K562 (cell line): ENCODE results near the gene DOP1A. TPM values are rescaled to one million over a fixed set of nuclear protein-coding genes. Genes with fewer than 3 reads are reported as not detected.

Experiments used
- ATAC-seq: fragments of 200-7000 bp; cut with Tn5 transposase; 3 replicates; pipeline ENCODE4 v1.9.1; 2020; ENCODE audit warnings: moderate library complexity
- BruUV-seq: library from RNA; stranded (reverse); fragments of 400-500 nt; replicated peaks from 2 replicates; lab custom pipeline; 2021; lab: Mats Ljungman, UMichigan
- CTCF ChIA-PET: fragments of 300-600 bp; formaldehyde crosslinking; extraction: SDS; loops from one replicate; lab custom pipeline; 2021; ENCODE audit warnings: low intra/inter-chr PET ratio; lab: Yijun Ruan, JAX
- POLR2A ChIA-PET: fragments of 300-600, 350-650 bp; sonication (Branson Sonifier 250); formaldehyde crosslinking; extraction: SDS; loops from one replicate; lab custom pipeline; 2021; ENCODE audit warnings: antibody characterized with exemption, inconsistent platforms; lab: Yijun Ruan, JAX
- DNase-seq, 4 experiments: peaks; one replicate each; pipeline versions ENCODE4 v3.0.0 to v3.0.0-alpha.2; 2011 to 2018; ENCODE audit warnings: low spot score in 3 of 4, mixed read lengths in 3 of 4; ENCODE audit errors: extremely low read depth in 1 of 4
- FAIRE-seq: peaks from 2 replicates; lab custom pipeline; 2011; peaks lifted over from hg19 to GRCh38; lab: Jason Lieb, UNC
- H2AFZ ChIP-seq: 2 replicates; pipeline ENCODE4 v1.6.0; 2011; ENCODE audit warnings: low read depth, low read length, control low read depth, inconsistent platforms
- H3K27ac ChIP-seq: fragments of 200-600 bp; 3 replicates; pipeline ENCODE4 v1.8.0; 2011; ENCODE audit warnings: low read depth, mild to moderate bottlenecking, control low read depth, inconsistent platforms, low read length, moderate library complexity, mixed read lengths; ENCODE audit errors: extremely low read depth
- H3K27me3 ChIP-seq, 2 experiments: fragments of 300-600 bp in 1 of 2; 2 replicates in 1 of 2; 3 replicates in 1 of 2; pipeline versions ENCODE4 v1.6.0 to v1.8.0; 2011; ENCODE audit warnings: inconsistent platforms in 2 of 2, low read length in 2 of 2, mild to moderate bottlenecking in 1 of 2, mixed read lengths in 1 of 2, moderate library complexity in 1 of 2; ENCODE audit not compliant: control insufficient read depth in 2 of 2, insufficient read depth in 2 of 2
- H3K36me3 ChIP-seq: fragments of 300-600 bp; 3 replicates; pipeline ENCODE4 v1.8.0; 2011; ENCODE audit warnings: mild to moderate bottlenecking, low read length, inconsistent platforms; ENCODE audit not compliant: control insufficient read depth, insufficient read depth
- H3K4me1 ChIP-seq, 2 experiments: fragments of 200-600 bp in 1 of 2; replicated peaks in 1 of 2; 2 replicates in 1 of 2; 3 replicates in 1 of 2; pipeline versions ENCODE4 v1.5.1 to v1.8.0; 2011; ENCODE audit warnings: inconsistent platforms in 2 of 2, low read length in 2 of 2, mild to moderate bottlenecking in 1 of 2, mixed read lengths in 1 of 2, moderate library complexity in 1 of 2; ENCODE audit not compliant: control insufficient read depth in 2 of 2, insufficient read depth in 2 of 2
- H3K4me2 ChIP-seq: 2 replicates; pipeline ENCODE4 v1.6.1; 2011; ENCODE audit warnings: low read length, control low read depth, inconsistent platforms, mixed read lengths; ENCODE audit not compliant: insufficient read depth
- H3K4me3 ChIP-seq: fragments of 200-600 bp; sonication (generic), shearing (Covaris generic); 2 replicates; pipeline ENCODE4 v1.5.1; 2016; ENCODE audit warnings: control low read depth, inconsistent platforms
- H3K79me2 ChIP-seq: fragments of 200-600 bp; 3 replicates; pipeline ENCODE4 v1.8.0; 2011; ENCODE audit warnings: low read length, inconsistent platforms; ENCODE audit not compliant: control insufficient read depth, insufficient read depth
- H3K9ac ChIP-seq, 2 experiments: 2 replicates each; pipeline versions ENCODE4 v1.6.0 to v1.6.1; 2011; ENCODE audit warnings: low read depth in 2 of 2, low read length in 2 of 2, control low read depth in 1 of 2, inconsistent platforms in 1 of 2, mild to moderate bottlenecking in 1 of 2, mixed read lengths in 1 of 2; ENCODE audit not compliant: insufficient read depth in 1 of 2
- H3K9me1 ChIP-seq: one replicate; pipeline ENCODE4 v1.6.0; 2011; ENCODE audit warnings: inconsistent platforms, mild to moderate bottlenecking, low read length, moderate library complexity; ENCODE audit not compliant: control insufficient read depth, insufficient read depth
- H3K9me3 ChIP-seq: replicated peaks from 2 replicates; pipeline ENCODE4 v1.5.1; 2011; ENCODE audit warnings: low read depth, low read length, inconsistent platforms; ENCODE audit not compliant: control insufficient read depth, insufficient read depth
- H4K20me1 ChIP-seq: replicated peaks from 2 replicates; pipeline ENCODE4 v1.6.1; 2011; ENCODE audit warnings: low read length, inconsistent platforms, mixed read lengths; ENCODE audit not compliant: control insufficient read depth, insufficient read depth
- CTCF ChIP-seq, 3 experiments: IDR thresholded peaks in 2 of 3; conservative IDR thresholded peaks in 1 of 3; 2 replicates each; pipeline ENCODE4 v1.5.1; 2011 to 2012; ENCODE audit warnings: low read length in 3 of 3, mild to moderate bottlenecking in 3 of 3, control low read depth in 2 of 3, improper control_type of control experiment in 1 of 3, inconsistent platforms in 1 of 3, low read depth in 1 of 3, mixed read lengths in 1 of 3, moderate library complexity in 1 of 3; ENCODE audit not compliant: insufficient read depth in 2 of 3
- GABPA ChIP-seq: fragments of 200-800 bp; sonication (Bioruptor generic); conservative IDR thresholded peaks from 2 replicates; pipeline ENCODE4 v1.6.1; 2016; ENCODE audit warnings: low read depth, missing genetic modification characterization, missing compliant biosample characterization
- HNRNPLL ChIP-seq: fragments of 200-400 bp; formaldehyde crosslinking; IDR thresholded peaks from 2 replicates; pipeline ENCODE4 v1.6.1; 2017; ENCODE audit warnings: low read length, low read depth, mild to moderate bottlenecking; ENCODE audit not compliant: poor library complexity, severe bottlenecking
- MEF2A ChIP-seq: IDR thresholded peaks from 2 replicates; pipeline ENCODE4 v1.6.1; 2011; ENCODE audit warnings: low read depth, mild to moderate bottlenecking, low read length, moderate library complexity; ENCODE audit not compliant: control insufficient read depth
- NFE2 ChIP-seq: IDR thresholded peaks from 2 replicates; pipeline ENCODE4 v1.6.1; 2014; ENCODE audit warnings: antibody characterized with exemption, low read depth
- NFIC ChIP-seq: fragments of 450-650 bp; IDR thresholded peaks from 2 replicates; pipeline ENCODE4 v1.6.1; 2017; ENCODE audit warnings: mild to moderate bottlenecking, inconsistent platforms
- RAD21 ChIP-seq, 2 experiments: fragments of 250-450 bp in 1 of 2; fragments of 450-650 bp in 1 of 2; sonication (Bioruptor Pico) in 1 of 2; formaldehyde crosslinking in 1 of 2; IDR thresholded peaks in 1 of 2; conservative IDR thresholded peaks in 1 of 2; 2 replicates each; pipeline versions ENCODE4 v1.4.0 to v1.8.0; 2020 to 2022; ENCODE audit warnings: mild to moderate bottlenecking in 2 of 2, moderate library complexity in 1 of 2
- RCOR1 ChIP-seq, 2 experiments: IDR thresholded peaks; 2 replicates each; pipeline ENCODE4 v1.6.1; 2012; ENCODE audit warnings: low read depth in 2 of 2, low read length in 2 of 2, borderline replicate concordance in 1 of 2, improper control_type of control experiment in 1 of 2
- RNF2 ChIP-seq: sonication (generic); IDR thresholded peaks from 2 replicates; pipeline ENCODE4 v1.6.1; 2016
- SETDB1 ChIP-seq: IDR thresholded peaks from one replicate; pipeline ENCODE4 v1.6.1; 2012; ENCODE audit warnings: low read length, control low read depth, inconsistent platforms
- SIN3A ChIP-seq, 2 experiments: fragments of 150-350 bp in 1 of 2; IDR thresholded peaks; 2 replicates each; pipeline ENCODE4 v1.6.1; 2011 to 2016; ENCODE audit warnings: borderline replicate concordance in 2 of 2, low read depth in 2 of 2, low read length in 2 of 2, mild to moderate bottlenecking in 2 of 2, moderate library complexity in 2 of 2; ENCODE audit not compliant: control insufficient read depth in 1 of 2
- SIRT6 ChIP-seq: IDR thresholded peaks from one replicate; pipeline ENCODE4 v1.6.1; 2012; ENCODE audit warnings: low read depth, mild to moderate bottlenecking, control low read depth, inconsistent platforms, low read length, moderate library complexity
- SMARCC2 ChIP-seq: fragments of 450-650 bp; IDR thresholded peaks from 2 replicates; pipeline ENCODE4 v1.6.1; 2017; ENCODE audit warnings: antibody characterized with exemption, moderate library complexity, mild to moderate bottlenecking, low read depth
- SMC3 ChIP-seq: conservative IDR thresholded peaks from 2 replicates; pipeline ENCODE4 v1.6.1; 2011; ENCODE audit warnings: low read depth, low read length, improper control_type of control experiment; ENCODE audit not compliant: insufficient read depth
- ZFP30 ChIP-seq: fragments of 250-450 bp; sonication (Bioruptor Pico); IDR thresholded peaks from 2 replicates; pipeline ENCODE4 v1.8.0; 2022; ENCODE audit warnings: moderate library complexity, mild to moderate bottlenecking, inconsistent platforms, borderline replicate concordance
- WGBS: fragments of 100-300 bp; shearing (Covaris generic); methylation state at CpG from one replicate; pipeline ENCODE4 v1.1.6; 2016; ENCODE audit warnings: low coverage, mixed read lengths; ENCODE audit not compliant: insufficient coverage; ENCODE audit errors: missing lambda C conversion rate; 5-methylcytosine and 5-hydroxymethylcytosine counted together
- in situ Hi-C: fragments of 300-500 bp; cut with MboI; formaldehyde crosslinking; loops from 4 replicates; pipeline ENCODE4 v1.15.0; 2018; ENCODE audit warnings: inconsistent platforms, mixed read lengths
- intact Hi-C: fragments of 100-400 bp; cut with micrococcal nuclease; formaldehyde crosslinking; loops from 2 replicates; pipeline ENCODE4 v1.14.2; 2022
- polyA plus RNA-seq, 8 experiments: library from polyadenylated mRNA; depleted of rRNA in 4 of 8; stranded (reverse) in 5 of 8; unstranded in 3 of 8; fragments of >200 nt; fragmentation: Nextera tagmentation in 2 of 8; fragmentation: Illumina TruSeq in 1 of 8; extraction: Ambion mirVana in 2 of 8; extraction: Trizol in 1 of 8; gene quantifications; 2 replicates each; pipeline versions ENCODE4 v1.2.1 to v1.2.3, GENCODE V29; 2011 to 2014; ENCODE audit warnings: inconsistent platforms in 1 of 8, missing spikeins in 1 of 8
- total RNA-seq, 7 experiments: library from RNA; depleted of rRNA in 6 of 7; stranded (reverse); fragments of >200 nt in 6 of 7; fragmentation: Illumina TruSeq in 2 of 7; extraction: Trizol in 2 of 7; gene quantifications; 2 replicates each; pipeline versions ENCODE4 v1.2.1 to v1.2.3, GENCODE V29; 2011 to 2021; ENCODE audit warnings: low replicate concordance in 1 of 7
- TF ChIP-seq, protein P1 (sequence below): fragments of 250-450 bp; sonication (Bioruptor Pico); IDR thresholded peaks from 2 replicates; pipeline ENCODE4 v1.9.0; 2021; ENCODE audit warnings: mild to moderate bottlenecking

Gene DOP1A
- total and polyA plus RNA-seq, 9 of the 15 experiments (the other 6 are each of a cell fraction or from before 2014, with no cell fraction given), result 0.75 to 10.5 (median 4.4) TPM

- intact Hi-C loops, result loop anchor here (1.0 to 10.0 kb wide), 6 partner anchors 173 to 788 kb away; no protein-coding TSS in a partner anchor
- no TSS peak for BruUV-seq
- DNase-seq, result peak; percentile 17 to 57 (median 30)
- POLR2A ChIA-PET, result interaction anchor here (0.6 to 0.9 kb wide), 2 partner anchors 8 to 11 kb away, joined by 4 to 5 read pairs; partner anchors contain the start of gene UBE3D
- WGBS, result 47% methylated on average over 4 of the region's 4 CpGs
- H3K27me3 ChIP-seq, result no peaks in the 10 kb centered on the region
- FAIRE-seq, result peak; percentile 73
- in situ Hi-C loops, result loop anchor here (5.0 to 25.0 kb wide), 3 partner anchors 313 to 806 kb away; no protein-coding TSS in a partner anchor
- no peaks in the 10 kb centered on the region for H3K9me3 ChIP-seq
- CTCF ChIA-PET, result interaction anchor here (0.7 to 4.2 kb wide), 4 partner anchors 216 to 806 kb away, joined by 3 to 21 read pairs (median 5); no protein-coding TSS in a partner anchor
- H3K4me3 ChIP-seq, result no peak overlapping the region
- no peaks in the 10 kb centered on the region for H4K20me1 ChIP-seq
- no peak overlapping the region for H3K27ac ChIP-seq
- peaks cover 39% of the 10 kb centered on the region for H3K36me3 ChIP-seq
- H2AFZ ChIP-seq, result no peak overlapping the region
- no peaks in the 10 kb centered on the region; a peak in 1 of 5 replicates for H3K4me1 ChIP-seq
- no peak overlapping the region for H3K4me2 ChIP-seq
- H3K9me1 ChIP-seq, result no peaks in the 10 kb centered on the region
- no peak overlapping the region for H3K9ac ChIP-seq
- H3K79me2 ChIP-seq, result no peaks in the 10 kb centered on the region
- ATAC-seq, result peak; percentile 78
- TF ChIP-seq CTCF (IDR thresholded peaks at IDR 0.05 in 2 of 3, conservative IDR thresholded peaks at IDR 0.05 in 1 of 3; ENCODE audit: insufficient read depth in 2 of 3, low read depth in 1 of 3, low read length in 3 of 3) (peak; percentile 68 to 80 (median 75)), HNRNPLL (no peak), GABPA (no peak), RNF2 (no peak), SETDB1 (no peak), NFIC (no peak), NFE2 (no peak), RAD21 (CRISPR knock-in tag; conservative IDR thresholded peaks at IDR 0.05 in 1 of 2, IDR thresholded peaks at IDR 0.05 in 1 of 2) (peak; percentile 78 to 81), SMC3 (peak; percentile 59), SIN3A (IDR thresholded peaks at IDR 0.05; ENCODE audit: borderline replicate concordance in 2 of 2, control insufficient read depth in 1 of 2, low read depth in 2 of 2, low read length in 2 of 2) (no peak), SMARCC2 (no peak), RCOR1 (IDR thresholded peaks at IDR 0.05; ENCODE audit: borderline replicate concordance in 1 of 2, low read depth in 2 of 2, low read length in 2 of 2) (no peak), MEF2A (no peak), SIRT6 (no peak), ZFP30 (CRISPR knock-in tag) (no peak)
- TF ChIP-seq, protein P1, sequence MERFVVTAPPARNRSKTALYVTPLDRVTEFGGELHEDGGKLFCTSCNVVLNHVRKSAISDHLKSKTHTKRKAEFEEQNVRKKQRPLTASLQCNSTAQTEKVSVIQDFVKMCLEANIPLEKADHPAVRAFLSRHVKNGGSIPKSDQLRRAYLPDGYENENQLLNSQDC (CRISPR knock-in tag), result no peak
Measured at GRCh38 chr6:83057705-83058321, 9.7 kb upstream of the DOP1A start.
